HEK293 (cell line): ENCODE results near the gene SLC17A5.
"Not testable (repeated sequence)": the region's sequence is repeated elsewhere in the genome, so short reads cannot be mapped to it uniquely, and the experiment has no call there.

ENCODE experiments used
- CTCF ChIA-PET: fragments of 350-600 bp; formaldehyde crosslinking; extraction: SDS; loops from one replicate; lab custom pipeline; 2021; ENCODE audit warnings: antibody characterized with exemption; lab: Yijun Ruan, JAX
- POLR2A ChIA-PET: fragments of 300-600 bp; formaldehyde crosslinking; extraction: SDS; loops from one replicate; lab custom pipeline; 2020; ENCODE audit warnings: antibody characterized with exemption, inconsistent platforms; lab: Yijun Ruan, JAX
- H3K27ac ChIP-seq: fragments of 200-500 bp; sonication (Bioruptor generic); 2 replicates; pipeline ENCODE4 v1.5.1; 2014; ENCODE audit warnings: low read depth, low read length, control low read depth, inconsistent platforms; ENCODE audit errors: extremely low read depth
- H3K36me3 ChIP-seq, 2 experiments: fragments of 200-500 bp in 1 of 2; sonication (Bioruptor generic) in 1 of 2; 1 replicate in 1 of 2; 2 replicates in 1 of 2; pipeline ENCODE4 v1.5.1; 2014 to 2017; ENCODE audit warnings: inconsistent platforms in 2 of 2, low read length in 2 of 2; ENCODE audit not compliant: control insufficient read depth in 2 of 2, insufficient read depth in 1 of 2
- H3K4me1 ChIP-seq: fragments of 200-500 bp; sonication (Bioruptor generic); 2 replicates; pipeline ENCODE4 v1.5.1; 2014; ENCODE audit warnings: mild to moderate bottlenecking, low read length, inconsistent platforms; ENCODE audit not compliant: control insufficient read depth, insufficient read depth
- H3K4me3 ChIP-seq: 2 replicates; pipeline ENCODE4 v1.5.1; 2011; ENCODE audit warnings: low read depth, mild to moderate bottlenecking, control low read depth, low read length, moderate library complexity
- H3K9me3 ChIP-seq: fragments of 200-500 bp; sonication (Bioruptor generic); 2 replicates; pipeline ENCODE4 v1.5.1; 2014; ENCODE audit warnings: low read depth, low read length, inconsistent platforms; ENCODE audit not compliant: control insufficient read depth, insufficient read depth
- INSM2 ChIP-seq: fragments of 450-650 bp; formaldehyde crosslinking; IDR thresholded peaks from 2 replicates; pipeline ENCODE4 v1.5.1; 2016; ENCODE audit warnings: missing biosample characterization, missing genetic modification characterization
- KLF1 ChIP-seq: fragments of 450-650 bp; formaldehyde crosslinking; IDR thresholded peaks from 2 replicates; pipeline ENCODE4 v1.5.1; 2016; ENCODE audit warnings: missing biosample characterization, missing genetic modification characterization
- PATZ1 ChIP-seq: fragments of 450-650 bp; formaldehyde crosslinking; IDR thresholded peaks from 2 replicates; pipeline ENCODE4 v1.5.1; 2016; ENCODE audit warnings: missing biosample characterization, missing genetic modification characterization
- REST ChIP-seq: fragments of 450-650 bp; formaldehyde crosslinking; IDR thresholded peaks from 2 replicates; pipeline ENCODE4 v1.5.1; 2016; ENCODE audit warnings: missing biosample characterization, missing genetic modification characterization
- ZIC2 ChIP-seq: fragments of 450-650 bp; formaldehyde crosslinking; IDR thresholded peaks from 2 replicates; pipeline ENCODE4 v1.5.1; 2016; ENCODE audit warnings: missing biosample characterization, missing genetic modification characterization
- ZNF132 ChIP-seq: fragments of 450-650 bp; formaldehyde crosslinking; IDR thresholded peaks from 2 replicates; pipeline ENCODE4 v1.5.1; 2017; ENCODE audit warnings: missing biosample characterization, missing genetic modification characterization, borderline replicate concordance
- ZNF292 ChIP-seq: fragments of 450-650 bp; formaldehyde crosslinking; IDR thresholded peaks from 2 replicates; pipeline ENCODE4 v1.5.1; 2016; ENCODE audit warnings: low read depth, missing biosample characterization, missing genetic modification characterization, borderline replicate concordance
- ZNF366 ChIP-seq: fragments of 450-650 bp; formaldehyde crosslinking; conservative IDR thresholded peaks from 2 replicates; pipeline ENCODE4 v1.5.1; 2016; ENCODE audit warnings: missing biosample characterization, missing genetic modification characterization
- ZNF37A ChIP-seq: fragments of 450-650 bp; IDR thresholded peaks from 2 replicates; pipeline ENCODE4 v1.5.1; 2018; ENCODE audit warnings: missing biosample characterization, missing genetic modification characterization
- ZNF423 ChIP-seq: fragments of 450-650 bp; formaldehyde crosslinking; IDR thresholded peaks from 2 replicates; pipeline ENCODE4 v1.5.1; 2016; ENCODE audit warnings: missing biosample characterization, missing genetic modification characterization
- ZNF571 ChIP-seq: fragments of 450-650 bp; formaldehyde crosslinking; IDR thresholded peaks from 2 replicates; pipeline ENCODE4 v1.5.0; 2017; ENCODE audit warnings: missing biosample characterization, missing genetic modification characterization
- ZSCAN23 ChIP-seq: fragments of 450-650 bp; formaldehyde crosslinking; IDR thresholded peaks from 2 replicates; pipeline ENCODE4 v1.5.1; 2016; ENCODE audit warnings: missing biosample characterization, missing genetic modification characterization
- TF ChIP-seq, protein P1 (sequence below): fragments of 450-650 bp; IDR thresholded peaks from 2 replicates; pipeline ENCODE4 v1.5.1; 2018; ENCODE audit warnings: missing biosample characterization, mild to moderate bottlenecking, missing genetic modification characterization

Gene SLC17A5

GRCh38 chr6:73688351-73688750 lies 34.6 kb upstream of the SLC17A5 start:
- H3K4me3 ChIP-seq = no peak overlapping the region
- no peak overlapping the region for H3K27ac ChIP-seq
- no peaks in the 10 kb centered on the region for H3K4me1 ChIP-seq
- H3K9me3 ChIP-seq = no peaks in the 10 kb centered on the region
- no peak for TF ChIP-seq ZNF37A (tag by site-specific recombination)
- no peak for TF ChIP-seq ZNF132 (tag by site-specific recombination)
- TF ChIP-seq ZNF423 = no peak
- TF ChIP-seq ZNF571 (tag by site-specific recombination) = no peak
- TF ChIP-seq ZSCAN23 (tag by site-specific recombination) = no peak
- TF ChIP-seq ZNF292 (tag by site-specific recombination) = no peak
- ChIA-PET POLR2A (no interaction called here), CTCF (interaction anchor here (0.6 to 4.0 kb wide), 5 partner anchors 9 to 1698 kb away, joined by 3 to 27 read pairs (median 5); no protein-coding TSS in a partner anchor)
- H3K36me3 ChIP-seq = no peaks in the 10 kb centered on the region

GRCh38 chr6:73683574-73683973 lies 29.8 kb upstream of the SLC17A5 start:
- CTCF ChIA-PET = interaction anchor here (1.3 to 4.7 kb wide), 2 partner anchors 9 to 50 kb away, joined by 5 to 19 read pairs; no protein-coding TSS in a partner anchor
- POLR2A ChIA-PET = not testable (repeated sequence)

GRCh38 chr6:73680289-73680918 lies 26.6 kb upstream of the SLC17A5 start:
- POLR2A ChIA-PET = interaction anchor here (0.9 kb wide), 1 partner anchor 33 kb away, joined by 4 read pairs; no protein-coding TSS in a partner anchor
- Histone ChIP-seq H3K4me3 (no peak overlapping the region), H3K4me1 (no peaks in the 10 kb centered on the region), H3K9me3 (no peaks in the 10 kb centered on the region), H3K36me3 (no peaks in the 10 kb centered on the region), H3K27ac (no peak overlapping the region)
- CTCF ChIA-PET = interaction anchor here (0.6 to 10.3 kb wide), 10 partner anchors 8 to 1529 kb away, joined by 3 to 179 read pairs (median 4); no protein-coding TSS in a partner anchor
- TF ChIP-seq ZNF366 (tag by site-specific recombination) (no peak), REST (tag by site-specific recombination) (no peak), KLF1 (tag by site-specific recombination) (peak; percentile 40), ZIC2 (tag by site-specific recombination) (no peak)

More at GRCh38 chr6:73683574-73683973, 29.8 kb upstream of the SLC17A5 start:
- H3K27ac ChIP-seq, H3K36me3 ChIP-seq, H3K4me1 ChIP-seq, H3K4me3 ChIP-seq, H3K9me3 ChIP-seq: not testable (repeated sequence)

GRCh38 chr6:73679846-73680245 lies 26.1 kb upstream of the SLC17A5 start:
- CTCF ChIA-PET = interaction anchor here (0.7 to 10.3 kb wide), 6 partner anchors 9 to 1529 kb away, joined by 3 to 179 read pairs (median 4); no protein-coding TSS in a partner anchor
- H3K27ac ChIP-seq, H3K4me3 ChIP-seq, H3K36me3 ChIP-seq, H3K4me1 ChIP-seq, H3K9me3 ChIP-seq, POLR2A ChIA-PET: not testable (repeated sequence)

DNA sequence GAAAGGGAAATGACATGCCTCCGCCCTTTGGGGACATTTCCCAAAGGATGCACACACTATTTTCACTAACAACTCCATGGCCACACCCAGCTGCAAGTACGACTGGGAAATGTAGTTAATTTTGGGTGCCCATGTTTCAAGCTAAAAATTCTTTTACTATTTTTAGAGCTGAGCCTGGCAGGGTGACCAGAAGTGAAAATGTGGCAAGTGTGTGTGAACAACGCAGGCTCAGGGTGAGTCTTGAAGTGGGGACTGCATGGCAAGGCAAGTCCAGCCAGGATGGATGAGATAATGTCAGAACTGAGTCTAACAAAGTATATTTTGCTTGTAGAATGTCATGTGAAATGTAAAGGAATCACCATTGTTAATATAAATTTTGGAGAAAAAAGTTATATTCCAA lies 25.2 kb upstream of the SLC17A5 start:
- CTCF ChIA-PET = interaction anchor here (0.7 to 10.3 kb wide), 3 partner anchors 10 to 1750 kb away, joined by 3 to 179 read pairs (median 5); no protein-coding TSS in a partner anchor
- Histone ChIP-seq H3K27ac (no peak overlapping the region), H3K4me3 (no peak overlapping the region), H3K36me3 (no peaks in the 10 kb centered on the region), H3K9me3 (no peaks in the 10 kb centered on the region), H3K4me1 (no peaks in the 10 kb centered on the region)
- POLR2A ChIA-PET = no interaction called here
- TF ChIP-seq PATZ1 (tag by site-specific recombination) (no peak), INSM2 (no peak)
- TF ChIP-seq, protein P1, sequence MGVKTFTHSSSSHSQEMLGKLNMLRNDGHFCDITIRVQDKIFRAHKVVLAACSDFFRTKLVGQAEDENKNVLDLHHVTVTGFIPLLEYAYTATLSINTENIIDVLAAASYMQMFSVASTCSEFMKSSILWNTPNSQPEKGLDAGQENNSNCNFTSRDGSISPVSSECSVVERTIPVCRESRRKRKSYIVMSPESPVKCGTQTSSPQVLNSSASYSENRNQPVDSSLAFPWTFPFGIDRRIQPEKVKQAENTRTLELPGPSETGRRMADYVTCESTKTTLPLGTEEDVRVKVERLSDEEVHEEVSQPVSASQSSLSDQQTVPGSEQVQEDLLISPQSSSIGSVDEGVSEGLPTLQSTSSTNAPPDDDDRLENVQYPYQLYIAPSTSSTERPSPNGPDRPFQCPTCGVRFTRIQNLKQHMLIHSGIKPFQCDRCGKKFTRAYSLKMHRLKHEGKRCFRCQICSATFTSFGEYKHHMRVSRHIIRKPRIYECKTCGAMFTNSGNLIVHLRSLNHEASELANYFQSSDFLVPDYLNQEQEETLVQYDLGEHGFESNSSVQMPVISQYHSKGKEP = no peak
